GM12878 (cell line): ENCODE measurements around the gene AFAP1L2. TPM values are rescaled to one million over a fixed set of nuclear protein-coding genes. Genes with fewer than 3 reads are reported as not detected.

Experiments used
- ATAC-seq: fragments of 200-7000 bp; cut with Tn5 transposase; 3 replicates; pipeline ENCODE4 v1.9.1; 2020; ENCODE audit warnings: mild to moderate bottlenecking, moderate library complexity
- BruUV-seq: library from RNA; stranded (reverse); fragments of 400-500 nt; replicated peaks from 2 replicates; lab custom pipeline; 2021; lab: Mats Ljungman, UMichigan
- CTCF ChIA-PET: fragments of 300-600 bp; sonication (Branson Sonifier 250); formaldehyde crosslinking; extraction: SDS; loops from one replicate; lab custom pipeline; 2021; ENCODE audit warnings: inconsistent platforms; lab: Yijun Ruan, JAX
- POLR2A ChIA-PET: fragments of 350-600 bp; formaldehyde crosslinking; extraction: SDS; loops from one replicate; lab custom pipeline; 2021; ENCODE audit warnings: inconsistent platforms; lab: Charles Lee
- RAD21 ChIA-PET: fragments of 300-600 bp; sonication (Branson Sonifier 250); formaldehyde crosslinking; loops from one replicate; lab custom pipeline; 2023; ENCODE audit warnings: antibody characterized with exemption; ENCODE audit not compliant: unreplicated experiment; lab: Charles Lee
- SMC1A ChIA-PET: fragments of 300-600 bp; sonication (Branson Sonifier 250); formaldehyde crosslinking; loops from one replicate; lab custom pipeline; 2023; ENCODE audit not compliant: unreplicated experiment, uncharacterized antibody; lab: Charles Lee
- DNase-seq: peaks from one replicate; pipeline ENCODE4 v3.0.0-alpha.2; 2011; ENCODE audit warnings: low read depth, low spot score
- FAIRE-seq: peaks from 3 replicates; lab custom pipeline; 2011; peaks lifted over from hg19 to GRCh38; lab: Jason Lieb, UNC
- H2AFZ ChIP-seq: 2 replicates; pipeline ENCODE4 v1.6.0; 2011; ENCODE audit warnings: low read depth, low read length, control low read depth; ENCODE audit not compliant: control insufficient read depth
- H3K27ac ChIP-seq: 2 replicates; pipeline ENCODE4 v1.5.1; 2011; ENCODE audit warnings: control low read depth; ENCODE audit not compliant: control insufficient read depth, insufficient read depth
- H3K27me3 ChIP-seq, 2 experiments: replicated peaks in 1 of 2; 2 replicates each; pipeline versions ENCODE4 v1.6.0 to v1.6.1; 2011; ENCODE audit warnings: low read length in 1 of 2; ENCODE audit not compliant: control insufficient read depth in 2 of 2, insufficient read depth in 2 of 2
- H3K36me3 ChIP-seq, 2 experiments: 2 replicates each; pipeline ENCODE4 v1.5.1; 2011; ENCODE audit warnings: low read length in 1 of 2; ENCODE audit not compliant: control insufficient read depth in 2 of 2, insufficient read depth in 2 of 2
- H3K4me1 ChIP-seq: 2 replicates; pipeline ENCODE4 v1.6.1; 2011; ENCODE audit warnings: mild to moderate bottlenecking, low read length, moderate library complexity, mixed read lengths; ENCODE audit not compliant: control insufficient read depth, insufficient read depth
- H3K4me2 ChIP-seq: 2 replicates; pipeline ENCODE4 v1.6.0; 2011; ENCODE audit warnings: control low read depth; ENCODE audit not compliant: control insufficient read depth, insufficient read depth
- H3K4me3 ChIP-seq: fragments of 200-600 bp; sonication (generic); 2 replicates; pipeline ENCODE4 v1.5.1; 2016
- H3K79me2 ChIP-seq: 2 replicates; pipeline ENCODE4 v1.6.0; 2011; ENCODE audit warnings: low read length; ENCODE audit not compliant: control insufficient read depth, insufficient read depth
- H3K9ac ChIP-seq: 2 replicates; pipeline ENCODE4 v1.8.0; 2011; ENCODE audit warnings: low read length, control low read depth, mixed read lengths; ENCODE audit not compliant: control insufficient read depth, insufficient read depth
- H3K9me3 ChIP-seq: replicated peaks from 3 replicates; pipeline ENCODE4 v1.5.1; 2011; ENCODE audit warnings: mild to moderate bottlenecking, low read length; ENCODE audit not compliant: control insufficient read depth, insufficient read depth
- H4K20me1 ChIP-seq: 2 replicates; pipeline ENCODE4 v1.6.0; 2011; ENCODE audit not compliant: control insufficient read depth, insufficient read depth
- CHD4 ChIP-seq: fragments of 200-600 bp; sonication (generic); IDR thresholded peaks from 2 replicates; pipeline ENCODE4 v1.6.1; 2016; ENCODE audit warnings: mild to moderate bottlenecking
- E2F8 ChIP-seq: fragments of 450-650 bp; IDR thresholded peaks from 2 replicates; pipeline ENCODE4 v1.6.1; 2018; ENCODE audit warnings: mild to moderate bottlenecking, low read depth, moderate library complexity; ENCODE audit not compliant: partially characterized antibody
- HCFC1 ChIP-seq: fragments of 150-350 bp; IDR thresholded peaks from 2 replicates; pipeline ENCODE4 v1.6.1; 2014; ENCODE audit warnings: low read length
- HDAC2 ChIP-seq: fragments of 200-600 bp; sonication (generic); IDR thresholded peaks from 2 replicates; pipeline ENCODE4 v1.6.1; 2017
- HDGF ChIP-seq: fragments of 450-650 bp; IDR thresholded peaks from 2 replicates; pipeline ENCODE4 v1.6.1; 2016; ENCODE audit warnings: antibody characterized with exemption
- IKZF1 ChIP-seq: fragments of 450-650 bp; conservative IDR thresholded peaks from 2 replicates; pipeline ENCODE4 v1.6.1; 2017; ENCODE audit warnings: antibody characterized with exemption, mild to moderate bottlenecking
- IKZF2 ChIP-seq, 2 experiments: fragments of 450-650 bp; IDR thresholded peaks; 2 replicates each; pipeline ENCODE4 v1.6.1; 2017; ENCODE audit warnings: mild to moderate bottlenecking in 2 of 2, moderate library complexity in 2 of 2
- IRF4 ChIP-seq: IDR thresholded peaks from 2 replicates; pipeline ENCODE4 v1.6.1; 2011; ENCODE audit warnings: low read depth, low read length
- KDM1A ChIP-seq: fragments of 200-600 bp; sonication (generic); IDR thresholded peaks from 2 replicates; pipeline ENCODE4 v1.6.1; 2016; ENCODE audit warnings: borderline replicate concordance
- MXI1 ChIP-seq: fragments of 150-350 bp; IDR thresholded peaks from 2 replicates; pipeline ENCODE4 v1.6.1; 2011; ENCODE audit warnings: low read depth, mild to moderate bottlenecking, inconsistent platforms, low read length, improper control_type of control experiment
- NR2C2 ChIP-seq: IDR thresholded peaks from 2 replicates; pipeline ENCODE4 v1.6.1; 2011; ENCODE audit warnings: borderline replicate concordance, low read depth; ENCODE audit not compliant: control insufficient read depth, insufficient read length
- NR2F1 ChIP-seq: fragments of 450-650 bp; conservative IDR thresholded peaks from 2 replicates; pipeline ENCODE4 v1.6.1; 2017; ENCODE audit warnings: mild to moderate bottlenecking
- POLR2A ChIP-seq: IDR thresholded peaks from 2 replicates; pipeline ENCODE4 v1.6.1; 2011; ENCODE audit warnings: low read depth, mild to moderate bottlenecking, low read length
- RAD21 ChIP-seq: IDR thresholded peaks from 2 replicates; pipeline ENCODE4 v1.6.1; 2011; ENCODE audit warnings: mild to moderate bottlenecking, low read depth, low read length, moderate library complexity; ENCODE audit not compliant: insufficient read depth
- RELB ChIP-seq: fragments of 450-650 bp; IDR thresholded peaks from 2 replicates; pipeline ENCODE4 v1.6.1; 2017; ENCODE audit warnings: low read depth, mild to moderate bottlenecking, moderate library complexity
- RUNX3 ChIP-seq: IDR thresholded peaks from 2 replicates; pipeline ENCODE4 v1.6.1; 2012; ENCODE audit warnings: low read length, inconsistent platforms
- TCF3 ChIP-seq: IDR thresholded peaks from 2 replicates; pipeline ENCODE4 v1.6.1; 2012; ENCODE audit warnings: low read depth, mild to moderate bottlenecking, low read length, borderline replicate concordance; ENCODE audit not compliant: insufficient read depth
- WGBS: methylation state at CpG from one replicate; pipeline ENCODE4 v1.1.6; 2016; ENCODE audit warnings: low lambda C conversion rate; ENCODE audit not compliant: insufficient replicate concordance, insufficient coverage; ENCODE audit errors: missing lambda C conversion rate; 5-methylcytosine and 5-hydroxymethylcytosine counted together
- in situ Hi-C: fragments of 300-500 bp; cut with MboI; formaldehyde crosslinking; loops from 9 replicates; pipeline ENCODE4 v1.14.3; 2018; ENCODE audit warnings: mixed read lengths
- intact Hi-C: fragments of 100-400 bp; cut with micrococcal nuclease; formaldehyde crosslinking; loops from one replicate; pipeline ENCODE4 v1.14.2; 2022; ENCODE audit not compliant: unreplicated experiment
- polyA plus RNA-seq, 11 experiments: library from polyadenylated mRNA; depleted of rRNA in 4 of 11; unstranded in 6 of 11; stranded (reverse) in 5 of 11; fragments of >200 nt; fragmentation: Nextera tagmentation in 4 of 11; fragmentation: Illumina TruSeq in 1 of 11; extraction: Ambion mirVana in 4 of 11; extraction: Trizol in 1 of 11; gene quantifications; 1 replicate in 1 of 11; 2 replicates in 10 of 11; pipeline versions ENCODE4 v1.2.1 to v1.2.3, GENCODE V29; 2011 to 2016; ENCODE audit warnings: inconsistent platforms in 2 of 11, missing spikeins in 2 of 11, low read depth in 1 of 11
- total RNA-seq, 4 experiments: library from RNA; depleted of rRNA in 3 of 4; stranded (reverse); fragments of >200 nt in 3 of 4; fragmentation: Illumina TruSeq in 1 of 4; extraction: Trizol in 1 of 4; gene quantifications; 2 replicates each; pipeline versions ENCODE4 v1.2.1 to v1.2.3, GENCODE V29; 2013 to 2021
- TF ChIP-seq, protein P1 (sequence below): IDR thresholded peaks from 2 replicates; pipeline ENCODE4 v1.6.1; 2012; ENCODE audit warnings: mild to moderate bottlenecking, low read depth, low read length

AFAP1L2 gene
- total and polyA plus RNA-seq, 10 of the 15 experiments (the other 5 are each of a cell fraction or from before 2014, with no cell fraction given): 0.03 to 4.0 (median 0.34) TPM

GRCh38 chr10:114397651-114398145 is 6.6 kb downstream of the AFAP1L2 start:
- peak overlapping the region; percentile 52; the same call in 1 of the 2 replicates for H3K4me2 ChIP-seq
- no TSS peak for BruUV-seq
- CTCF ChIA-PET: interaction anchor here (0.6 to 5.7 kb wide), 10 partner anchors 10 to 161 kb away, joined by 3 to 25 read pairs (median 5); no protein-coding TSS in a partner anchor
- no peaks in the 10 kb centered on the region; the same call in 2 of the 3 replicates for H3K9me3 ChIP-seq
- DNase-seq (no peak), ATAC-seq (peak; percentile 70), FAIRE-seq (no peak)
- no peaks in the 10 kb centered on the region for H3K79me2 ChIP-seq
- no peaks in the 10 kb centered on the region for H3K36me3 ChIP-seq
- H4K20me1 ChIP-seq: no peaks in the 10 kb centered on the region
- peak overlapping the region; percentile 41 for H3K27ac ChIP-seq
- in situ Hi-C loops: no loop called here
- RAD21 ChIA-PET: interaction anchor here (0.8 to 5.3 kb wide), 8 partner anchors 10 to 94 kb away, joined by 3 to 27 read pairs (median 6); no protein-coding TSS in a partner anchor
- no peak overlapping the region for H3K4me3 ChIP-seq
- peak overlapping the region; percentile 29 for H2AFZ ChIP-seq
- peak overlapping the region; percentile 36; the same call in 1 of the 2 replicates for H3K9ac ChIP-seq
- H3K4me1 ChIP-seq: peaks cover 18% of the 10 kb centered on the region
- peaks cover 0 to under 1% of the 10 kb centered on the region in 2 experiments; a peak in 1 of 4 replicates for H3K27me3 ChIP-seq
- intact Hi-C loops: no loop called here
- SMC1A ChIA-PET: interaction anchor here (0.8 to 3.7 kb wide), 13 partner anchors 9 to 1093 kb away, joined by 3 to 26 read pairs (median 3); no protein-coding TSS in a partner anchor
- POLR2A ChIA-PET: interaction anchor here (0.9 kb wide), 1 partner anchor 94 kb away, joined by 3 read pairs; no protein-coding TSS in a partner anchor
- 63% methylated on average over 6 of the region's 6 CpGs for WGBS
- TF ChIP-seq RAD21 (no peak), RUNX3 (no peak), POLR2A (no peak), NR2C2 (no peak), TCF3 (no peak), E2F8 (no peak), IKZF2 (IDR thresholded peaks at IDR 0.05) (0 out of 4 replicates have a peak, but pooled peaks of 1 of the 2 experiments have one; percentile 30), HDGF (no peak), NR2F1 (no peak), RELB (peak; percentile 44; the same call in 1 of the 2 replicates), HDAC2 (no peak), KDM1A (no peak), HCFC1 (no peak), IRF4 (no peak), CHD4 (no peak), IKZF1 (peak; percentile 72), MXI1 (0 out of 2 replicates have a peak, but pooled peaks have one; percentile 29)
- TF ChIP-seq, protein P1, sequence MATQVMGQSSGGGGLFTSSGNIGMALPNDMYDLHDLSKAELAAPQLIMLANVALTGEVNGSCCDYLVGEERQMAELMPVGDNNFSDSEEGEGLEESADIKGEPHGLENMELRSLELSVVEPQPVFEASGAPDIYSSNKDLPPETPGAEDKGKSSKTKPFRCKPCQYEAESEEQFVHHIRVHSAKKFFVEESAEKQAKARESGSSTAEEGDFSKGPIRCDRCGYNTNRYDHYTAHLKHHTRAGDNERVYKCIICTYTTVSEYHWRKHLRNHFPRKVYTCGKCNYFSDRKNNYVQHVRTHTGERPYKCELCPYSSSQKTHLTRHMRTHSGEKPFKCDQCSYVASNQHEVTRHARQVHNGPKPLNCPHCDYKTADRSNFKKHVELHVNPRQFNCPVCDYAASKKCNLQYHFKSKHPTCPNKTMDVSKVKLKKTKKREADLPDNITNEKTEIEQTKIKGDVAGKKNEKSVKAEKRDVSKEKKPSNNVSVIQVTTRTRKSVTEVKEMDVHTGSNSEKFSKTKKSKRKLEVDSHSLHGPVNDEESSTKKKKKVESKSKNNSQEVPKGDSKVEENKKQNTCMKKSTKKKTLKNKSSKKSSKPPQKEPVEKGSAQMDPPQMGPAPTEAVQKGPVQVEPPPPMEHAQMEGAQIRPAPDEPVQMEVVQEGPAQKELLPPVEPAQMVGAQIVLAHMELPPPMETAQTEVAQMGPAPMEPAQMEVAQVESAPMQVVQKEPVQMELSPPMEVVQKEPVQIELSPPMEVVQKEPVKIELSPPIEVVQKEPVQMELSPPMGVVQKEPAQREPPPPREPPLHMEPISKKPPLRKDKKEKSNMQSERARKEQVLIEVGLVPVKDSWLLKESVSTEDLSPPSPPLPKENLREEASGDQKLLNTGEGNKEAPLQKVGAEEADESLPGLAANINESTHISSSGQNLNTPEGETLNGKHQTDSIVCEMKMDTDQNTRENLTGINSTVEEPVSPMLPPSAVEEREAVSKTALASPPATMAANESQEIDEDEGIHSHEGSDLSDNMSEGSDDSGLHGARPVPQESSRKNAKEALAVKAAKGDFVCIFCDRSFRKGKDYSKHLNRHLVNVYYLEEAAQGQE: no peak
